Astrocyte (in vitro differentiated cells and primary cell): Measurements from ENCODE around the gene PTX4. TPM values are rescaled to one million over a fixed set of nuclear protein-coding genes. Genes with fewer than 3 reads are reported as not detected.

Experiments used
- DNase-seq: peaks from one replicate; pipeline ENCODE4 v3.0.0-alpha.2; 2010; ENCODE audit warnings: low read depth
- FAIRE-seq: peaks from 2 replicates; lab custom pipeline; 2011; peaks lifted over from hg19 to GRCh38; lab: Jason Lieb, UNC
- H2AFZ ChIP-seq: 2 replicates; pipeline ENCODE4 v1.6.0; 2012; ENCODE audit warnings: low read depth, low read length, inconsistent platforms
- H3K27ac ChIP-seq: 2 replicates; pipeline ENCODE4 v1.5.1; 2011; ENCODE audit warnings: low read depth, low read length, inconsistent platforms
- H3K27me3 ChIP-seq: 2 replicates; pipeline ENCODE4 v1.6.0; 2011; ENCODE audit warnings: low read length, inconsistent platforms; ENCODE audit not compliant: insufficient read depth
- H3K36me3 ChIP-seq: 2 replicates; pipeline ENCODE4 v1.5.1; 2011; ENCODE audit warnings: low read length, inconsistent platforms; ENCODE audit not compliant: insufficient read depth
- H3K4me1 ChIP-seq: 2 replicates; pipeline ENCODE4 v1.5.1; 2011; ENCODE audit warnings: low read length, inconsistent platforms; ENCODE audit not compliant: insufficient read depth
- H3K4me2 ChIP-seq: 2 replicates; pipeline ENCODE4 v1.6.0; 2012; ENCODE audit warnings: low read length, inconsistent platforms
- H3K4me3 ChIP-seq: 2 replicates; pipeline ENCODE4 v1.5.1; 2011; ENCODE audit warnings: low read depth, mild to moderate bottlenecking, low read length, inconsistent platforms; ENCODE audit not compliant: insufficient read depth
- H3K79me2 ChIP-seq: 2 replicates; pipeline ENCODE4 v1.6.0; 2012; ENCODE audit warnings: mild to moderate bottlenecking, low read length, inconsistent platforms; ENCODE audit not compliant: insufficient read depth
- H3K9ac ChIP-seq: 2 replicates; pipeline ENCODE4 v1.6.0; 2012; ENCODE audit warnings: mild to moderate bottlenecking, low read length, inconsistent platforms
- H3K9me3 ChIP-seq: 2 replicates; pipeline ENCODE4 v1.5.1; 2012; ENCODE audit warnings: low read depth, mild to moderate bottlenecking, low read length, inconsistent platforms; ENCODE audit not compliant: insufficient read depth
- H4K20me1 ChIP-seq: 2 replicates; pipeline ENCODE4 v1.6.0; 2012; ENCODE audit warnings: low read length, inconsistent platforms; ENCODE audit not compliant: insufficient read depth
- H3K27ac Mint-ChIP-seq: one replicate; pipeline ENCODE4 v1.8.0; 2021; ENCODE audit warnings: mild to moderate bottlenecking, mixed read lengths; ENCODE audit not compliant: unreplicated experiment
- H3K27me3 Mint-ChIP-seq: one replicate; pipeline ENCODE4 v1.8.0; 2021; ENCODE audit warnings: low read depth, mixed read lengths; ENCODE audit not compliant: unreplicated experiment
- H3K36me3 Mint-ChIP-seq: one replicate; pipeline ENCODE4 v1.8.0; 2021; ENCODE audit warnings: low read depth, mixed read lengths; ENCODE audit not compliant: unreplicated experiment
- H3K4me1 Mint-ChIP-seq: one replicate; pipeline ENCODE4 v1.8.0; 2021; ENCODE audit warnings: low read depth, mixed read lengths; ENCODE audit not compliant: unreplicated experiment
- H3K4me3 Mint-ChIP-seq: one replicate; pipeline ENCODE4 v1.8.0; 2021; ENCODE audit warnings: mild to moderate bottlenecking, moderate library complexity, mixed read lengths; ENCODE audit not compliant: unreplicated experiment
- H3K9me3 Mint-ChIP-seq: one replicate; pipeline ENCODE4 v1.8.0; 2021; ENCODE audit warnings: mild to moderate bottlenecking, mixed read lengths; ENCODE audit not compliant: unreplicated experiment
- EZH2 ChIP-seq: IDR thresholded peaks from 2 replicates; pipeline ENCODE4 v1.6.1; 2012; ENCODE audit warnings: mild to moderate bottlenecking, low read length, inconsistent platforms; ENCODE audit not compliant: insufficient read depth
- total RNA-seq: library from RNA; stranded (reverse); gene quantifications from 2 replicates; pipeline ENCODE4 v1.2.1, GENCODE V29; 2021
- TF ChIP-seq, protein P1 (sequence below): IDR thresholded peaks from 2 replicates; pipeline ENCODE4 v1.5.1; 2011; ENCODE audit warnings: low read depth, mild to moderate bottlenecking, inconsistent platforms, low read length, moderate library complexity; ENCODE audit not compliant: insufficient read depth

PTX4 gene
- total RNA-seq, 1 donor from 2014 or later = not detected

DNA sequence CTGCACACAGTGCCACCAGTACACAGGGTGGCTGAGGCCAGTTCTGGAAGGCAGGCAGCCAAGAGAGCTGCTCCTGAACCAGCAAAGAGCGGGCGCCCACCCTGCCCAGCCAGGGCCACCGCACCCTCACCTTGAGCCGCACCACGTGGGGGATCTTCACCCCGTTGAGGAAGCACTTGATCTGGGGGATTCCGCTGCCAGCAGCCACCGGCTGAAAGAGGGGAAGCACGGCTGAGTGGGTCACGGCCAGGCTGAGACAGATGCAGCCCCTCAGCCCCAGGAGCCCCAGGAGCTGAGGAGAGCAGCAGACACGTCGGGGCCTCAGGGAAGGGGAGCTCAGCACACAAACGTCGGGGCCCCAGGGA is 29.8 kb downstream of the PTX4 start:
- no peaks in the 10 kb centered on the region for H3K36me3 ChIP-seq
- no peaks in the 10 kb centered on the region for H3K27me3 ChIP-seq
- no peaks in the 10 kb centered on the region for H3K9me3 Mint-ChIP-seq
- H3K4me3 ChIP-seq = no peak overlapping the region
- no peak overlapping the region for H3K27ac Mint-ChIP-seq
- H3K4me1 ChIP-seq = no peaks in the 10 kb centered on the region
- no peak overlapping the region for H2AFZ ChIP-seq
- H3K9me3 ChIP-seq = no peaks in the 10 kb centered on the region
- DNase-seq (no peak), FAIRE-seq (no peak)
- no peak overlapping the region for H3K4me3 Mint-ChIP-seq
- no peak overlapping the region for H3K27ac ChIP-seq
- H3K27me3 Mint-ChIP-seq = no peaks in the 10 kb centered on the region
- H3K9ac ChIP-seq = no peak overlapping the region
- H3K4me2 ChIP-seq = no peak overlapping the region
- TF ChIP-seq, protein P1, sequence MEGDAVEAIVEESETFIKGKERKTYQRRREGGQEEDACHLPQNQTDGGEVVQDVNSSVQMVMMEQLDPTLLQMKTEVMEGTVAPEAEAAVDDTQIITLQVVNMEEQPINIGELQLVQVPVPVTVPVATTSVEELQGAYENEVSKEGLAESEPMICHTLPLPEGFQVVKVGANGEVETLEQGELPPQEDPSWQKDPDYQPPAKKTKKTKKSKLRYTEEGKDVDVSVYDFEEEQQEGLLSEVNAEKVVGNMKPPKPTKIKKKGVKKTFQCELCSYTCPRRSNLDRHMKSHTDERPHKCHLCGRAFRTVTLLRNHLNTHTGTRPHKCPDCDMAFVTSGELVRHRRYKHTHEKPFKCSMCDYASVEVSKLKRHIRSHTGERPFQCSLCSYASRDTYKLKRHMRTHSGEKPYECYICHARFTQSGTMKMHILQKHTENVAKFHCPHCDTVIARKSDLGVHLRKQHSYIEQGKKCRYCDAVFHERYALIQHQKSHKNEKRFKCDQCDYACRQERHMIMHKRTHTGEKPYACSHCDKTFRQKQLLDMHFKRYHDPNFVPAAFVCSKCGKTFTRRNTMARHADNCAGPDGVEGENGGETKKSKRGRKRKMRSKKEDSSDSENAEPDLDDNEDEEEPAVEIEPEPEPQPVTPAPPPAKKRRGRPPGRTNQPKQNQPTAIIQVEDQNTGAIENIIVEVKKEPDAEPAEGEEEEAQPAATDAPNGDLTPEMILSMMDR = no peak
- TF ChIP-seq EZH2 = no peak
- no peaks in the 10 kb centered on the region for H3K4me1 Mint-ChIP-seq
- H3K79me2 ChIP-seq = no peaks in the 10 kb centered on the region
- peaks cover 11% of the 10 kb centered on the region for H3K36me3 Mint-ChIP-seq
- H4K20me1 ChIP-seq = peaks cover 8% of the 10 kb centered on the region

DNA sequence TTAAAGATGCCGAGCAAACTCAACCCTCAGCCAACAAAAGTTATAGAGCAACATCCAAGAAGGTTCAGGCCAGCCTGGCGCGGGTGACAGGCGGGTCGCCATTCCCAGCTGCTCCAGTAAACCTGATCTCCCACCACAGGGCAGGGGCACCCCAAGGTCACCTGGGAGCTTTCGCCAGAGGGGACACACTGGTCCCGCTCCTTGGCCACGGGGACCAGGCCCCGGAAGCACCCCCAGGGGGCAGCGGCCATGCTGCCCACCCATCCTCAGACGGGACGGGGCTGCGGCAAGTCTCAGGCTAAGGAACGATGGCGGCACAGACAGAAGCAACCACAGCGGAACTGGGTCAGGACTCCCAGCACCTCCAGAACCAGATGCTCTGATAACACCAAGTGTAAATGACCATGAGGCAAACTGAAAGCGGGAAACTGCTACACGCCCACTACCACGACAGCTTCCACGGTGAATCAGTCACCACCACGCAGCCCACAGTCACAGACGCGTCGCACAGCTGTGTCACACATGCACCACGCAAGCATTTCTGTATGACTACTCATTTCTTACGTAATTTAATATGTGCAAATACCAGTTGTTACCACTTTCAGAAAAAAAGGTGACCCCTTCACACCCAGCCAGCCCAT is 30.3 kb downstream of the PTX4 start:
- TF ChIP-seq, protein P1 = no peak
- TF ChIP-seq EZH2 = no peak
- Histone ChIP-seq H3K4me1 (no peaks in the 10 kb centered on the region), H3K79me2 (no peaks in the 10 kb centered on the region), H3K27ac (no peak overlapping the region), H3K9me3 (no peaks in the 10 kb centered on the region), H3K9ac (no peak overlapping the region), H3K4me3 (no peak overlapping the region), H2AFZ (no peak overlapping the region), H3K27me3 (no peaks in the 10 kb centered on the region), H3K4me2 (no peak overlapping the region), H4K20me1 (peaks cover 8% of the 10 kb centered on the region), H3K36me3 (no peaks in the 10 kb centered on the region)
- Mint-ChIP-seq H3K36me3 (peaks cover 10% of the 10 kb centered on the region), H3K4me1 (no peaks in the 10 kb centered on the region), H3K27me3 (no peaks in the 10 kb centered on the region), H3K9me3 (no peaks in the 10 kb centered on the region), H3K27ac (peak overlapping the region; percentile 58), H3K4me3 (no peak overlapping the region)
- DNase-seq (no peak), FAIRE-seq (no peak)

DNA sequence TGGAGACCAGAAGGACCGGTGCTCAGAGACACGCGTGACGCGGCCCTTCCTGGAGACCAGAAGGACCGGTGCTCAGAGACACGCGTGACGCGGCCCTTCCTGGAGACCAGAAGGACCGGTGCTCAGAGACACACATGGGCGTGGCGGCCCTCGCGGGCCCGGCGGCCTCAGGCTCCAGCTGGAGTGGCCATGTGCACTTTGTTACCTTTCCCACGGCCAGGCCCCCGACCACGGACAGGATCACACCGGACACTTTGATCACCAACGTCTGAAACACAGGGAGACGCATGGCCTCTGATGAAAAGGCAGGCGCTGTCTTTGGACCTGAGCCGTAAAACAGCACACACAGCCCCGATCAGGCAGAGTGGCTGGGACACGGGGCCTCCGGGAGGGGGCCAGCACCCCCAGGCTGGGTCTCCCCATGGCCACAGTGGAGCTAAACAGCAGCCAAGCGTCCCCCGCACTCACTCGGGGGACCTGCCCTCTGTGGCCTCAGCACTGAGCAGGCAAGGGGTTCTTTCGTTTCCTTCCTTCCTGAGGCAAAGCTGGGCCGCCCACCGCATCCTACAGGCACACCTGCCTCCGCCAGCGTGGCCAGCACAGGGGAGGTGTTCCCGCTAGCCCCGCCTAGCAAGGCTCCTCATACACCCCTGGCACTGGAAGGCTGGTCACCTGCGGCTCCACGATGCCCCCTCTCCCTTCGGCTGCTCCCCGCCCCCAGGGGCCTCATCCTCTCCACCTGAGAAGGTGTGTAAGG is 31.1 kb downstream of the PTX4 start:
- peaks cover 8% of the 10 kb centered on the region for H3K36me3 Mint-ChIP-seq
- FAIRE-seq = no peak

More for the DNA sequence above, 31.1 kb downstream of the PTX4 start:
- Histone ChIP-seq H3K79me2 (no peaks in the 10 kb centered on the region), H3K4me3 (no peak overlapping the region), H3K9ac (no peak overlapping the region), H3K4me2 (no peak overlapping the region), H4K20me1 (peaks cover 8% of the 10 kb centered on the region), H3K36me3 (no peaks in the 10 kb centered on the region), H3K4me1 (no peaks in the 10 kb centered on the region), H2AFZ (no peak overlapping the region), H3K27ac (no peak overlapping the region), H3K9me3 (no peaks in the 10 kb centered on the region), H3K27me3 (no peaks in the 10 kb centered on the region)
- H3K9me3 Mint-ChIP-seq = no peaks in the 10 kb centered on the region
- TF ChIP-seq EZH2 = no peak
- TF ChIP-seq, protein P1 = no peak
- no peaks in the 10 kb centered on the region for H3K4me1 Mint-ChIP-seq
- H3K27me3 Mint-ChIP-seq = no peaks in the 10 kb centered on the region
- H3K27ac Mint-ChIP-seq = peak overlapping the region; percentile 58
- no peak for DNase-seq
- no peak overlapping the region for H3K4me3 Mint-ChIP-seq
